GM19324 (cell line): ENCODE measurements around the gene TANGO6.

ENCODE experiments used
- ATAC-seq: cut with Tn5 transposase; IDR thresholded peaks from one replicate; pipeline ENCODE4 v1.9.1; 2021; ENCODE audit warnings: mild to moderate bottlenecking, moderate library complexity; ENCODE audit not compliant: unreplicated experiment, low FRiP score

The TANGO6 gene

GRCh38 chr16:68907297-68907696 is 64.0 kb downstream of the TANGO6 start:
- ATAC-seq = no peak

- no peak for ATAC-seq
Observed at GRCh38 chr16:68907781-68908181, 64.5 kb downstream of the TANGO6 start.

- no peak for ATAC-seq
Observed at GRCh38 chr16:68909099-68909733, 65.9 kb downstream of the TANGO6 start.

GRCh38 chr16:68910051-68910450 is 66.7 kb downstream of the TANGO6 start:
- ATAC-seq = no peak

- ATAC-seq = no peak
Observed at GRCh38 chr16:68915589-68915988, 72.3 kb downstream of the TANGO6 start.

- no peak for ATAC-seq
Observed at GRCh38 chr16:68917541-68917940, 74.2 kb downstream of the TANGO6 start.

GRCh38 chr16:68920349-68920748 is 77.0 kb downstream of the TANGO6 start:
- ATAC-seq = no peak

- ATAC-seq = no peak
Observed at GRCh38 chr16:68921637-68922036, 78.3 kb downstream of the TANGO6 start.

GRCh38 chr16:68923116-68923515 is 79.8 kb downstream of the TANGO6 start:
- ATAC-seq = no peak

GRCh38 chr16:68927018-68927417 is 83.7 kb downstream of the TANGO6 start:
- ATAC-seq = no peak

- ATAC-seq = no peak
Observed at GRCh38 chr16:68931196-68931595, 87.9 kb downstream of the TANGO6 start.

- ATAC-seq = no peak
Observed at GRCh38 chr16:68934402-68934801, 91.1 kb downstream of the TANGO6 start.

- no peak for ATAC-seq
Observed at GRCh38 chr16:68935008-68935407, 91.7 kb downstream of the TANGO6 start.

- no peak for ATAC-seq
Observed at GRCh38 chr16:68936736-68937631, 93.7 kb downstream of the TANGO6 start.

- no peak for ATAC-seq
Observed at GRCh38 chr16:68939692-68940320, 96.5 kb downstream of the TANGO6 start.

GRCh38 chr16:68940816-68941215 is 97.5 kb downstream of the TANGO6 start:
- no peak for ATAC-seq

- ATAC-seq = no peak
Observed at GRCh38 chr16:68943961-68944360, 100.6 kb downstream of the TANGO6 start.

GRCh38 chr16:68948230-68948910 is 105.0 kb downstream of the TANGO6 start:
- no peak for ATAC-seq

- ATAC-seq = no peak
Observed at GRCh38 chr16:68951991-68952877, 108.9 kb downstream of the TANGO6 start.
